NCI-H1417 (cell line): ENCODE measurements around the gene HOOK1.

Experiments
- DNase-seq, 3 experiments: peaks; one replicate each; lab custom pipeline; 2025; lab: John Stamatoyannopoulos, UW

HOOK1 gene

DNA sequence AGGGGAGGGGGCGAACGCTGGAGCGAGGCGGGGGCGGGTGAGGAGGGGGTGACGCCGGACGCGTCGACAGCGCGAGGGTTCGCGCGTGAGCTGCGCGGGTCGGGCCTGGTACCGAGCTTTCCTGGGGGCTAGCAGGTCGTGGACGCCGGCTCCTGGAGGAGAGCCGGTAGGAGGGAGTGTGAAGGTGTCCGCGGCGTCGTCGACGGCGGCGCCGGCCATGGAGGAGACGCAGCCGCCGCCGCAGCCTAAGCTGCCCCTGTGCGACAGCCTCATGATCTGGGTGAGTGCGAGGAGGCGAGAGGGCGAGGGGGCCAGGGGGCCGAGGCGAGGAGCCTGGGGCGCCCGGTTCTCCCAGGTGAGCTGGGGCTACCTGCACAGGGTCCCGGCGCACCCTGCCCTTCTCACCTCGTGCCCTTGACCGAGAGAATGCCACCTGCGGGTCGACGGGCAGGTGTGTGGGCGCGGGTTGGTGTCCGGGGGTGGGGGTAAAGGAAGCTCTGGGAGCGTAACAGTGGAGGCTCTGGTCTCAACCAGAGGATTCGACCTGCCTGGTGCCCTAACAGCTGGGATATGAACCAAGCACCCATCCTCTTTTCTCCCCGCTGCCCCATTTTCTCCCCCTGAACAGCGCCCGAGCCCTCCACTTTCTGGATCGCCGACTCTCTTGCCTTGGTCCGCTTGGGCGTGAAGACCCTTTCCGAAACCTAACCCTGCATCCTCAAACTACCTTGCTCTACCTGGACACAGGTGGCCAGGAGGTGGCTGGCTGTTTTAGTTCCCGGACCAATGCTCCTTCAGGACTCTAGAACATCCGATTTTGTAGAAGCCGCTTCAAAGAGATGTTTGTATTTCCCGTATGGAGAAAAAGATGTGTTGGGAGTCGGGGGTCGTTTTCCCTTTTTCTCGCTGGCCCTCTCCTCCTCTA lies at the start of gene HOOK1:
HOOK1 (plus strand) TSS at position 49 of the 925 bp plus-strand sequence; CDS start at position 218, 169 bp downstream.
- DNase-seq, result peak in 1 of 3 experiments; percentile 81

DNA sequence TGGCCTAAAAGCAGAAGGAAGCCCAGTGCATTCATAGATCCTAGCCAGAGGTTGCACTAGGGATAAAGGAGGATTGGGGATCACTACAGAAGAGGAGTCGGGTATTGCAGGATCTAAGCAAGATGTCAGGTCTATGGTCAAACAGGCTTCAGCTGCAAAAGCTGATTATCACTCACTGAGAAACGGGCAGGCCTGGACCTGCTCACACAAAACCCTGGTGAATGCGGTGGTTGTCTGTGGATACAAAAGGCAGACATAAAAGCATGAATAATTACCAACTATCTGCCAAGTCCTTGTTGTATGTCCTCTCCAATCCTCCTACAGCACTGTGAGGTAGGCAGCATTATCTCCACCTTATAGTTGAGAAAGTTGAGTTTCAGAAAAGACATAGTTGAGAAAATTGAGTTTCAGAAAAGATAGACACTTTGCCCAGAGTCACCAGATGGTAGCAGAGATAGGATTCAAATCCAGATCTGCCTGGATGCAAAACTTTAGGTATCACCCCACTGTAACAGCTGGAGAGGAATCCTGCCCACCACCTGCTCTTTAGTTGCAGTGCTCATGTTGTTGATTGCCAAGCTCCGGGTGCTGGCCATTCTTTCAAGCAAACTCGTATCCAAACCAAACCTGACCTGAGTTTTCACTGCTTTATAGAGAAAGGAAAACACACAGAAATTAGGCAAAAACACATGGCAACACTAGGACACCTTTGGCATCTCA lies 49.6 kb upstream of the HOOK1 start:
- peak; percentile 49 to 87 (median 67) for DNase-seq

DNA sequence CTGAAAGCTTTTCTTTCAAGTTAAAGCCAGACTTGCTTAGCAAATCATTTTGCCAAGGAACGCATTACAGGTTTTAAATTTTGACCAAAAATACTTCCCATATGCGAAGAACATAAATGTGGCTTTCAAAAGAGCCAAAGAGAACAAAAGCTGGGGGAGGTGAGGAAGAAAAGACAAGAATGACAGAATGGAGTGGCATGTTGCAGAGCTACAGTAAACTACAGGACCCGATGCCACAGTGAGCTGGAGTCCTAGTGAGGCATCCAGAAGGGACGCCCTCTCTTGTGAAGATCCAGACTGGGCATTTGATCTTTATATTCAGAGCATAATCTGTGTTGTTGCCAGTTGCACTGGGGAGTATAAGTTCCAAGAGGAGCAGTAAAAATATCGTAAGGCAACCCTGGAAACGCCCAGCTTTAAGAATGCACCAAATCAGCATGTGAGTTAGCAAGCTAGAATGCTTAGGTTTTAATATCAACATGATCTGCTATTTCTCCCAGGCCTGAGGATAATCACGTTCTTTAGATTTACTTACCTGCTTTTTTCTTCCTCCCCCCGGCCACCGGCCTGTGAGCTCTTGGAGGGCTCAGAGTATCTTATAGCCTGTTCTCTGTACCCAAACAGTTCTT lies 48.4 kb upstream of the HOOK1 start:
- no peak for DNase-seq

GRCh38 chr1:59767119-59767518 lies 47.6 kb upstream of the HOOK1 start:
- DNase-seq, result peak in 1 of 3 experiments; percentile 28

DNA sequence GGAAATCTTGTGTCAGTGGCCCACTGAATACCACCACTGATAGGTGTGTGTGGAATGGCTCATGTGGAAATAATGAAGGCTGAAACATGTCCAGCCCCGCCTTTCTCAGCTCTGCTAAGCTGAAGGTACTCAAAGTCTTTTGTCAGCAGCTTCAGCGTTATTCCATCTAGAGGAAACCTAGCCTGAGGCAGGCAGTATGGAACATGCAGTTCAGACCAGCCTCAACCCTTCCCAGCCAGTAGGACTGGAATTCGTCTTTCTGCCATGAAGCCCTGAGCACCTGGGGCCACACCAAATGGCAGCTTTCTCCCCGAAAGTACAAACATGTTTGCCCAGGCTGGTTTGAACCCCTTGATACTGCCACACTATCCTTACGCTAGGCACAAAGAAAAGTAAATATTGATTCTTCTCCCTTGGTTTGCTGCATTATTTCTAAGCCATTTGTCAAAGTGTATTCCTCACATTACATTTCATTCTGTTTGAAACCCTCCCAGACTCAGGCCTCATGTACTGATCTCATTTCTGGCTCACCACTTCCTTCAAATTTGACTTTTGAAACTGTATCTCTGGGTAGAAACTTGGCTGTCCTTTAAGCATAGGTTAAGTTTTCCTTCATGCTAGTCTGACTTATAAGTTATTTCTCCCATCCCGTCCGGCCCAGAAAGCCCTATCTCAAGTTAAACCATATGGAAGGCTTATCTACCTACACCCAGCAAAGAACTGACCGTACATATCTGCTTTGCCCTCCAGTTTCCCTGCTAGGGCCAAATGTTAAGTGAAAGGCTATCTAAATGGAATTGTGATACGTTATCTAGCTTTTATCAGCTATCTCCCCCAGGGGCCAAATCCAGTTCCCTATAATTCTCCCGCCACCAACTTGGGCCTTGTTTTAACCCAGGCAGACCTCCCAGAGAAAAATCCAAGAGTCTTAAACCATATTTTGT lies 45.7 kb upstream of the HOOK1 start:
- peak; percentile 38 to 73 (median 52) for DNase-seq

DNA sequence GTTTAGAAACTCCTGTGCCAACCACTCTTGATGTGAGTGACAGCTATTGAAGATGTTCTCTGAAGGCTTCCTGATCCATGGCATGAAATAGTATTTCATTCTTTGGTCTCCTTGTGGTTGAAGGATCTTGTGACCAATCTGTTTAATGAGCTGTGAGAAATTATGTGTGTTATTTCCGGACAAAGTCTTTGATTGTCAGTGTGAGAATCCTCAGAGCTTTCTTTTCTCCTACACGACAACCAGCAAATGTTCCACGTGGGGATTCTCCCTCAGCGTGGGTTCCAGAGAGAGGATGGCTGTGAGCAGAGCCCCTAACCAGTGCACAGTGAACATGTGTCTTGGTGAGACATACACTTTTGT lies 45.0 kb upstream of the HOOK1 start:
- DNase-seq, result no peak

- DNase-seq, result no peak
Observed at GRCh38 chr1:59771361-59771760, 43.4 kb upstream of the HOOK1 start.

DNA sequence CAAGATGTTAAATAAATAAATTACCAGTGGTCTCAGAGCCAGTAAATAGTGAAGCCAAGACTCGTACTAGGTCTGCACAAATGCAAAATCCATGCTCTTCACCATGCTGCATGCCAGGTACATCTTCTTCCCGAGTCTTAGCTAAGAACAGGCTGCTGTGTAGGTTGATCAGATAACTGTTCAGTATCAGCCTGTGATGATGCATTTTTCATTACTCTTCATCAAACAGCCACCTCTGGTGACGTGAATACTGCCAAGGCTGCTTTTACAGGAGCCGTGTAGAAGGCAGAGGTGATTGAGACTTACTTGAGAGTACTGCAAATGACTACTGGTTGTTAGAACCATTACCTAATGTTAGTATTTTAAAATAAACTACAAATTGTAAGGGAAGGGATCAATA lies 39.3 kb upstream of the HOOK1 start:
- no peak for DNase-seq

DNA sequence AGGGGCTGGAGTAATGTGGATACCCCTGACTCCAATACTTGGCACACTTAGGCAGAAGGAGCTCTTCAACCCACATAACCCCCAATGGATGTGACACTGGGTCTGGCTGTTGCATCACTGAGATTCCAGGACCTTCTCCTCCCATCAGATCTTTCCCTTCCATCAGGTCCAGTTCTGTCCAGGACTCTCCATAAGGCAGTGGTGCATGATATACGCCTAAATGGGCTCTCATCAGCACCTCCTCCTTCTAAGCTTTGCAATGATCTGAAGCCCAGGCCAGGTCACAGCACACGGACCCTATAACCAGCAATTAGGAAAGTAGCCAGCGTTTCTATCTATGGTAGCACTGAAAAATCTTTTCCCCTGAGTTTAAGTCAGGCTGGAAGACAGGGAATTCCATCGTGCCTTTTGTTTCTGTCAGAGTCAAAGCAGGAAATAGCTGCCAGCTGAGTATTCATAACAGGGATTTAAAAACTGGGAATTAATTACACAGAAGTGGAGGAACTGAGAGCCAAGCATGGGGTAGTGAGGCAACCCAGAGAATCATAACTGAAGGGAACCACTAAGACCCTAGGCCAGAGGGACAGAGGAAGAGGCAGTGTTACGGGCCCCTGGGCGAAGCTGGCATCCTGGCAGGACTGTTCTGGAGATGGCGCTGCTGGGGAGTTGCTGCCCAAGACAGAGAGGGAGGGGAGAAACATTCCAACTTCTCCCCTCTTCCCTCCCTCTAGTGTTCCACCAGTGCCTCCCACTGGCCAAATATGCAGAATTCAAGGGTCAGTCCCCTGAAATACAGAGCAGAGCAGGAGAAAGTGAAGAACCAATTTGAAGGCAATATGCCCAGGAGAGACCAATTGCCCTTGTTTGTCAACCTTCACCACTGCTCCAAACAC lies 37.5 kb upstream of the HOOK1 start:
- no peak for DNase-seq

GRCh38 chr1:59779949-59780348 lies 34.8 kb upstream of the HOOK1 start:
- no peak for DNase-seq

DNA sequence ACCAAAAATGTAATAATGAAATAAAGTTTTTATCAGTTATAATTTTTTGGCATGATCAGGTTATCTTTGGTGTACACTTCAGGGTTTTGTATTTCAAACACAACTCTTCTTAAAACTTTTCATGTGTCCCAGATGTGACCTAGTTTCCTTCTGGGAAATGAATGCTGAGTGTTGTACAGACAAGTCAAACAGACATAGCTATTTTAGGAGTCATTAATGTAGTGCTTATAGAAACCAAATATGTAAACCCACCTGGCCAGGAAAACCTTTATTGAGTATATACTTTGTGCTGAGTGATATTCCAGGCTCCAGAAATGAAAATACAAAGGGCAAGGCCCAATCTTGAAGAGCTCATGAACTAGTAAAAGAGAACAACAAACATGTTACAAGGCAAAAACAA lies 25.9 kb upstream of the HOOK1 start:
- DNase-seq, result no peak

DNA sequence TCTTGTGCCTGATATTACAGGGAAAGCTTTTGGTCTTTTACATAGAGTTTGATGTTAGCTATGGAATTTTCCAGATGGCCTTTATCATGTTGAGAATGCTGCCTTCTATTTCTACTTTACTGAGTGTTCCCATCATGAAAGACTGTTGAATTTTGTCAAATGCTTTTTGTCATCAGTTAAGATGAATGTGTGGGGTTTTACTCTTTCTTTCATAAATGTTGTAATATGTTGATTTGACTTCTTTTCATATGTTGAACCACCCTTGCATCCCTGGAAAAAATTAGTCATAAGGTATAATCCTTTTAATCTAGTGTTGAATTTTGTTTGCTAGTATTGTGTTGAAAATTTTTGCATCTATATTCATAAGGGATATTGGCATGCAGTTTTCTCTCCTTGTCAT lies 16.1 kb upstream of the HOOK1 start:
- DNase-seq, result no peak

DNA sequence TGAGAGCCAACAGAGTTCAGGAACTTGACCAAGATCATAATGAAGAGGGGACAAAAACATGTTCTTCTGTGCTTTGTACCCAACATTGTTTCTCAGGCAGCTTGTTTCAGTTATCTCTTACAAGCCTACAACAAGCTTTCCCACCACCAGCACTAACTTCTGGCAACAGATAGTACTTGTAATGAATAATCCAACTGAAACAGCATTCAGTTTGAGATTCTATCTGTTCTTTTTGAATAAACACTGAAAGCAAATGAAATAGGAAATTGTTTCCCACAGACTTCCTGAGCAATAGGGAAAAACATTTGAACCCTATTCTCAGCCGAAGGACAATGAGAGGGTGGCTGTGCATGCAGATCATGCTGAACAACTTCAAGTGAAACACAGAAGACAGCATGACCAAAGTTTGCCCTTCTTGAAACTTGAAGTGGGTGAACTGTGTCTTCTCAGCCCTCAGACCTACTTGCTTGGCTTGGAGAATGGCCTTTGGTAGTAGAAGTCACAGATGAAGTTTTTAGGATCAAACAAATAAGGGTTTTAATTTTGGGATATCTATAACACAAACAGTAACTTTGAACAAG lies 11.2 kb upstream of the HOOK1 start:
- no peak for DNase-seq

- no peak for DNase-seq
Observed at GRCh38 chr1:59804301-59804700, 10.4 kb upstream of the HOOK1 start.

DNA sequence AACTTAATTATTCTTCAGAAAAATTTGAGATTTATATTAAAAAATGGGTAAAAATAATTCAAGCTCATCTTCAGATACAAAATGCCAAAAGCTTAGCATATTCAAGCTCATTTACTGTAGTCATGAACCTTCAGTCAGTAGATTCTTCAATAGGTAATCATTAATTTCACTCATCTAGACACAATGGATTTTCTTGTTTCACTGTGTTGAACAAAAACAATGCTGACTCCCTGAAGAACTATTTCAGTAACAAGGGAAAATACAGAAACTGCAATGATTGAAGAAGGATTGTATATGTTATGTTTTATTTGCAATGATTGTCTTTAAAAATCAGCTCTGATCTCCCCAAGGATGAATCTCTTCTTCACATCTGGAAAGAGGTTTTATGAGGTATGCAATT lies 9.2 kb upstream of the HOOK1 start:
- no peak for DNase-seq

GRCh38 chr1:59814180-59814900 lies 409 bp upstream of the HOOK1 start:
- peak; percentile 96 to 100 (median 99) for DNase-seq

GRCh38 chr1:59815892-59816291 lies 1.1 kb downstream of the HOOK1 start:
- DNase-seq, result peak in 1 of 3 experiments; percentile 44

GRCh38 chr1:59816318-59816878 lies 1.6 kb downstream of the HOOK1 start:
- no peak for DNase-seq
